GM18870 (cell line): ENCODE results near the gene NTN1.

Experiments used
- ATAC-seq: cut with Tn5 transposase; IDR thresholded peaks from one replicate; pipeline ENCODE4 v1.9.1; 2021; ENCODE audit warnings: moderate library complexity; ENCODE audit not compliant: unreplicated experiment

The NTN1 gene

GRCh38 chr17:9211133-9211765 lies 189.9 kb downstream of the NTN1 start:
- ATAC-seq: no peak

- ATAC-seq: no peak
Measured at GRCh38 chr17:9212376-9213302, 191.3 kb downstream of the NTN1 start.

- no peak for ATAC-seq
Measured at GRCh38 chr17:9213303-9213640, 192.0 kb downstream of the NTN1 start.

- no peak for ATAC-seq
Measured at GRCh38 chr17:9215465-9215864, 194.2 kb downstream of the NTN1 start.

GRCh38 chr17:9217151-9218056 lies 196.1 kb downstream of the NTN1 start:
- ATAC-seq: no peak

GRCh38 chr17:9218064-9218635 lies 196.8 kb downstream of the NTN1 start:
- ATAC-seq: no peak

- ATAC-seq: no peak
Measured at GRCh38 chr17:9218911-9219310, 197.6 kb downstream of the NTN1 start.

- no peak for ATAC-seq
Measured at GRCh38 chr17:9219631-9220397, 198.5 kb downstream of the NTN1 start.

- no peak for ATAC-seq
Measured at GRCh38 chr17:9220398-9221146, 199.3 kb downstream of the NTN1 start.

GRCh38 chr17:9221147-9221921 lies 200.0 kb downstream of the NTN1 start:
- no peak for ATAC-seq

GRCh38 chr17:9221922-9222180 lies 200.5 kb downstream of the NTN1 start:
- ATAC-seq: no peak

GRCh38 chr17:9223531-9223930 lies 202.2 kb downstream of the NTN1 start:
- ATAC-seq: no peak

- ATAC-seq: no peak
Measured at GRCh38 chr17:9224485-9224884, 203.2 kb downstream of the NTN1 start.

GRCh38 chr17:9225305-9226101 lies 204.2 kb downstream of the NTN1 start:
- no peak for ATAC-seq

GRCh38 chr17:9226130-9226793 lies 205.0 kb downstream of the NTN1 start:
- ATAC-seq: no peak

GRCh38 chr17:9226794-9227135 lies 205.5 kb downstream of the NTN1 start:
- ATAC-seq: no peak

- no peak for ATAC-seq
Measured at GRCh38 chr17:9227819-9228407, 206.6 kb downstream of the NTN1 start.
